IMR-90 (cell line): ENCODE data around the gene TBC1D22A. TPM values are rescaled to one million over a fixed set of nuclear protein-coding genes. Genes with fewer than 3 reads are reported as not detected.

Experiments
- ATAC-seq: fragments of 200-7000 bp; cut with Tn5 transposase; 2 replicates; pipeline ENCODE4 v1.9.1; 2020; ENCODE audit warnings: low read depth, mild to moderate bottlenecking, moderate library complexity
- BruUV-seq: library from RNA; stranded (reverse); fragments of 400-500 nt; replicated peaks from 2 replicates; lab custom pipeline; 2021; lab: Mats Ljungman, UMichigan
- CTCF ChIA-PET: fragments of 300-600 bp; formaldehyde crosslinking; extraction: SDS; loops from one replicate; lab custom pipeline; 2021; ENCODE audit warnings: antibody characterized with exemption; lab: Yijun Ruan, JAX
- POLR2A ChIA-PET: fragments of 300-600 bp; sonication (Branson Sonifier 250); formaldehyde crosslinking; loops from one replicate; lab custom pipeline; 2022; ENCODE audit warnings: antibody characterized with exemption; ENCODE audit not compliant: unreplicated experiment; lab: Charles Lee
- DNase-seq: peaks from one replicate; pipeline ENCODE4 v3.0.0; 2013
- H2AFZ ChIP-seq: replicated peaks from 2 replicates; pipeline ENCODE3; 2013; ENCODE audit warnings: low read length, mild to moderate bottlenecking; ENCODE audit not compliant: poor library complexity
- H2AK5ac ChIP-seq: 2 replicates; pipeline ENCODE4 v1.6.1; 2013; ENCODE audit warnings: low read depth, low read length, inconsistent platforms
- H2AK9ac ChIP-seq: replicated peaks from 2 replicates; pipeline ENCODE3; 2013; ENCODE audit warnings: mild to moderate bottlenecking, low read depth, low read length, moderate library complexity; ENCODE audit not compliant: poor library complexity
- H2BK120ac ChIP-seq: 2 replicates; pipeline ENCODE4 v1.6.1; 2013; ENCODE audit warnings: low read depth, low read length, inconsistent platforms
- H2BK15ac ChIP-seq: 3 replicates; pipeline ENCODE4 v1.6.1; 2013; ENCODE audit warnings: low read depth, low read length, inconsistent platforms
- H2BK20ac ChIP-seq: 2 replicates; pipeline ENCODE4 v1.6.1; 2013; ENCODE audit warnings: low read depth, mild to moderate bottlenecking, inconsistent platforms, low read length, moderate library complexity
- H2BK5ac ChIP-seq: 2 replicates; pipeline ENCODE4 v1.6.1; 2013; ENCODE audit warnings: mild to moderate bottlenecking, low read depth, low read length, inconsistent platforms; ENCODE audit not compliant: poor library complexity, severe bottlenecking
- H3K14ac ChIP-seq: replicated peaks from 2 replicates; pipeline ENCODE4 v1.6.1; 2013; ENCODE audit warnings: low read depth, low read length, inconsistent platforms
- H3K18ac ChIP-seq: 2 replicates; pipeline ENCODE4 v1.6.1; 2013; ENCODE audit warnings: low read depth, low read length, control low read depth
- H3K23ac ChIP-seq: 2 replicates; pipeline ENCODE4 v1.6.1; 2013; ENCODE audit warnings: low read depth, low read length, inconsistent platforms
- H3K27ac ChIP-seq: 2 replicates; pipeline ENCODE4 v1.5.1; 2013; ENCODE audit warnings: mild to moderate bottlenecking, control low read depth, low read length; ENCODE audit not compliant: insufficient read depth
- H3K27me3 ChIP-seq: 2 replicates; pipeline ENCODE4 v1.6.1; 2013; ENCODE audit warnings: low read length; ENCODE audit not compliant: control insufficient read depth, insufficient read depth
- H3K36me3 ChIP-seq: 2 replicates; pipeline ENCODE4 v1.6.1; 2013; ENCODE audit warnings: low read length, mixed read lengths; ENCODE audit not compliant: control insufficient read depth, insufficient read depth
- H3K4ac ChIP-seq: 2 replicates; pipeline ENCODE4 v1.6.1; 2013; ENCODE audit warnings: low read depth, low read length, inconsistent platforms
- H3K4me1 ChIP-seq: 2 replicates; pipeline ENCODE4 v1.6.1; 2013; ENCODE audit warnings: low read length, mixed read lengths; ENCODE audit not compliant: control insufficient read depth, insufficient read depth
- H3K4me2 ChIP-seq: 2 replicates; pipeline ENCODE4 v1.6.1; 2013; ENCODE audit warnings: low read depth, mild to moderate bottlenecking, control low read depth, low read length, moderate library complexity
- H3K4me3 ChIP-seq: 2 replicates; pipeline ENCODE4 v1.5.1; 2013; ENCODE audit warnings: low read depth, mild to moderate bottlenecking, control low read depth, low read length, moderate library complexity; ENCODE audit not compliant: insufficient read depth
- H3K56ac ChIP-seq: 2 replicates; pipeline ENCODE4 v1.6.1; 2013; ENCODE audit warnings: low read length, inconsistent platforms; ENCODE audit not compliant: insufficient read depth; ENCODE audit errors: extremely low read depth
- H3K79me1 ChIP-seq, 2 experiments: 2 replicates each; pipeline ENCODE4 v1.6.1; 2013; ENCODE audit warnings: low read length in 2 of 2, inconsistent platforms in 1 of 2, low read depth in 1 of 2
- H3K9ac ChIP-seq: 2 replicates; pipeline ENCODE4 v1.6.1; 2013; ENCODE audit warnings: low read depth, low read length, control low read depth
- H3K9me1 ChIP-seq: 2 replicates; pipeline ENCODE4 v1.6.1; 2013; ENCODE audit warnings: low read length, inconsistent platforms; ENCODE audit not compliant: insufficient read depth
- H3K9me3 ChIP-seq: 2 replicates; pipeline ENCODE4 v1.6.1; 2013; ENCODE audit warnings: low read length; ENCODE audit not compliant: control insufficient read depth, insufficient read depth
- H4K20me1 ChIP-seq: 2 replicates; pipeline ENCODE4 v1.6.1; 2013; ENCODE audit warnings: low read length, inconsistent platforms; ENCODE audit not compliant: insufficient read depth
- H4K5ac ChIP-seq: 2 replicates; pipeline ENCODE4 v1.6.1; 2013; ENCODE audit warnings: mild to moderate bottlenecking, low read depth, low read length, control low read depth
- H4K8ac ChIP-seq, 2 experiments: 2 replicates each; pipeline ENCODE4 v1.6.1; 2013; ENCODE audit warnings: low read depth in 2 of 2, low read length in 2 of 2, control low read depth in 1 of 2, inconsistent platforms in 1 of 2
- H4K91ac ChIP-seq: 2 replicates; pipeline ENCODE4 v1.6.1; 2013; ENCODE audit warnings: low read depth, low read length, inconsistent platforms; ENCODE audit not compliant: insufficient read depth
- FOS ChIP-seq: fragments of 150-350 bp; IDR thresholded peaks from 2 replicates; pipeline ENCODE4 v1.6.1; 2016; ENCODE audit warnings: low read depth, low read length
- MAFK ChIP-seq: IDR thresholded peaks from 2 replicates; pipeline ENCODE4 v1.6.1; 2012; ENCODE audit warnings: low read depth, low read length, improper control_type of control experiment
- WGBS, 2 experiments: methylation state at CpG; one replicate each; pipeline versions ENCODE4 v1.1.5 to v1.1.7; 2013; ENCODE audit warnings: missing lambda C conversion rate in 2 of 2; ENCODE audit not compliant: insufficient read length in 1 of 2; ENCODE audit errors: extremely low coverage in 2 of 2; 5-methylcytosine and 5-hydroxymethylcytosine counted together
- dilution Hi-C: fragments of 300-500 bp; cut with HindIII; formaldehyde crosslinking; loops from one replicate; pipeline ENCODE4 v1.14.3; 2018; ENCODE audit warnings: low sequenced_read_pairs; ENCODE audit not compliant: unreplicated experiment
- in situ Hi-C: fragments of 300-500 bp; cut with MboI; formaldehyde crosslinking; loops from 3 replicates; pipeline ENCODE4 v1.14.3; 2019; ENCODE audit warnings: low sequenced_read_pairs, inconsistent platforms, mixed read lengths
- intact Hi-C: fragments of 100-400 bp; cut with micrococcal nuclease; formaldehyde crosslinking; loops from 2 replicates; pipeline ENCODE4 v1.10.0; 2022
- polyA plus RNA-seq, 3 experiments: library from polyadenylated mRNA; depleted of rRNA; stranded (reverse); fragments of >200 nt; gene quantifications; 2 replicates each; pipeline ENCODE4 v1.2.3, GENCODE V29; 2012; ENCODE audit warnings: low replicate concordance in 1 of 3
- total RNA-seq: library from RNA; depleted of rRNA; stranded (reverse); fragments of >200 nt; gene quantifications from 2 replicates; pipeline ENCODE4 v1.2.3, GENCODE V29; 2012

TBC1D22A gene
- total and polyA plus RNA-seq, 2 of the 4 experiments (the other 2 are of a cell fraction): 9.0 to 16.7 TPM

GRCh38 chr22:47095395-47096122 lies 333.1 kb downstream of the TBC1D22A start:
- no TSS peak for BruUV-seq
- H3K4me3 ChIP-seq: no peak overlapping the region
- H3K4me2 ChIP-seq: no peak overlapping the region
- peaks cover 6% of the 10 kb centered on the region for H3K9me1 ChIP-seq
- H4K91ac ChIP-seq: no peak overlapping the region
- H4K8ac ChIP-seq: no peak overlapping the region
- no peak overlapping the region for H2BK15ac ChIP-seq
- H3K14ac ChIP-seq: no peak overlapping the region
- H3K9ac ChIP-seq: no peak overlapping the region
- no peaks in the 10 kb centered on the region for H3K27me3 ChIP-seq
- H4K5ac ChIP-seq: no peak overlapping the region
- ATAC-seq (no peak), DNase-seq (peak; percentile 32)
- H2AK9ac ChIP-seq: no peak overlapping the region
- no peak overlapping the region for H2AK5ac ChIP-seq
- H3K23ac ChIP-seq: no peak overlapping the region
- POLR2A ChIA-PET: no interaction called here
- WGBS, 2 experiments: no CpG with 5 or more reads among the region's 5 CpGs
- H4K20me1 ChIP-seq: no peaks in the 10 kb centered on the region; the same call in 1 of the 2 replicates
- in situ Hi-C loops: no loop called here
- H2BK120ac ChIP-seq: no peak overlapping the region
- H3K4me1 ChIP-seq: peaks cover 16% of the 10 kb centered on the region
- intact Hi-C loops: no loop called here
- no peak overlapping the region for H3K56ac ChIP-seq
- dilution Hi-C loops: no loop called here
- peaks cover 2% of the 10 kb centered on the region; the same call in 1 of the 2 replicates for H3K9me3 ChIP-seq
- H3K36me3 ChIP-seq: no peaks in the 10 kb centered on the region
- no peak overlapping the region for H2AFZ ChIP-seq
- peaks cover 9 to 27% of the 10 kb centered on the region in 2 experiments; a peak in 2 of 4 replicates for H3K79me1 ChIP-seq
- no peak overlapping the region for H3K18ac ChIP-seq
- 0 out of 2 replicates have a peak, but pooled peaks have one; percentile 26 for TF ChIP-seq FOS
- TF ChIP-seq MAFK: no peak
- H3K27ac ChIP-seq: no peak overlapping the region
- CTCF ChIA-PET: interaction anchor here (0.5 kb wide), 1 partner anchor 599 kb away, joined by 3 read pairs; no protein-coding TSS in a partner anchor
- H3K4ac ChIP-seq: no peak overlapping the region
- no peak overlapping the region for H2BK5ac ChIP-seq
- no peak overlapping the region for H2BK20ac ChIP-seq
